Measurements from ENCODE around the gene PNPLA5. TPM values are rescaled to one million over a fixed set of nuclear protein-coding genes. Genes with fewer than 3 reads are reported as not detected.

Gene PNPLA5
- total RNA-seq, 2 experiments from 2014 or later: 0.15 TPM; not detected in 1

GRCh38 chr22:43878079-43878795 is 13.6 kb downstream of the PNPLA5 start:
- no peak overlapping the region for H3K4me3 ChIP-seq (ENCODE audit: low read depth, low read length, poor library complexity, severe bottlenecking)
- POLR2A ChIA-PET: no interaction called here
- CTCF ChIA-PET (ENCODE audit: unreplicated experiment): no interaction called here
- no peak overlapping the region for H2AFZ ChIP-seq (ENCODE audit: low read length)
- no peaks in the 10 kb centered on the region for H3K4me1 ChIP-seq (ENCODE audit: insufficient read depth, low read length, poor library complexity, severe bottlenecking)
- no peaks in the 10 kb centered on the region for H3K9me2 ChIP-seq (ENCODE audit: insufficient read depth, low read length)
- intact Hi-C loops (cut with micrococcal nuclease; ENCODE audit: unreplicated experiment): no loop called here
- no peaks in the 10 kb centered on the region for H3K79me2 ChIP-seq (ENCODE audit: insufficient read depth, low read depth, low read length)
- no TSS peak for BruUV-seq (replicated peaks)
- H4K20me1 ChIP-seq (ENCODE audit: insufficient read depth, low read length): no peaks in the 10 kb centered on the region
- H3K9me3 ChIP-seq (ENCODE audit: low read length): no peaks in the 10 kb centered on the region
- no peak overlapping the region for H3K27ac ChIP-seq (ENCODE audit: low read depth, low read length, poor library complexity, severe bottlenecking)
- no peak overlapping the region for H3K4me2 ChIP-seq (ENCODE audit: low read length)
- TF ChIP-seq, protein P1, sequence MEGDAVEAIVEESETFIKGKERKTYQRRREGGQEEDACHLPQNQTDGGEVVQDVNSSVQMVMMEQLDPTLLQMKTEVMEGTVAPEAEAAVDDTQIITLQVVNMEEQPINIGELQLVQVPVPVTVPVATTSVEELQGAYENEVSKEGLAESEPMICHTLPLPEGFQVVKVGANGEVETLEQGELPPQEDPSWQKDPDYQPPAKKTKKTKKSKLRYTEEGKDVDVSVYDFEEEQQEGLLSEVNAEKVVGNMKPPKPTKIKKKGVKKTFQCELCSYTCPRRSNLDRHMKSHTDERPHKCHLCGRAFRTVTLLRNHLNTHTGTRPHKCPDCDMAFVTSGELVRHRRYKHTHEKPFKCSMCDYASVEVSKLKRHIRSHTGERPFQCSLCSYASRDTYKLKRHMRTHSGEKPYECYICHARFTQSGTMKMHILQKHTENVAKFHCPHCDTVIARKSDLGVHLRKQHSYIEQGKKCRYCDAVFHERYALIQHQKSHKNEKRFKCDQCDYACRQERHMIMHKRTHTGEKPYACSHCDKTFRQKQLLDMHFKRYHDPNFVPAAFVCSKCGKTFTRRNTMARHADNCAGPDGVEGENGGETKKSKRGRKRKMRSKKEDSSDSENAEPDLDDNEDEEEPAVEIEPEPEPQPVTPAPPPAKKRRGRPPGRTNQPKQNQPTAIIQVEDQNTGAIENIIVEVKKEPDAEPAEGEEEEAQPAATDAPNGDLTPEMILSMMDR (conservative IDR thresholded peaks at IDR 0.05; ENCODE audit: low read length): no peak
- no peak for TF ChIP-seq EZH2phosphoT487 (IDR thresholded peaks at IDR 0.05; ENCODE audit: borderline replicate concordance, low read depth, low read length)
- no peak for DNase-seq (ENCODE audit: low spot score)
- no peaks in the 10 kb centered on the region for H3K36me3 ChIP-seq (ENCODE audit: insufficient read depth, low read length)

DNA sequence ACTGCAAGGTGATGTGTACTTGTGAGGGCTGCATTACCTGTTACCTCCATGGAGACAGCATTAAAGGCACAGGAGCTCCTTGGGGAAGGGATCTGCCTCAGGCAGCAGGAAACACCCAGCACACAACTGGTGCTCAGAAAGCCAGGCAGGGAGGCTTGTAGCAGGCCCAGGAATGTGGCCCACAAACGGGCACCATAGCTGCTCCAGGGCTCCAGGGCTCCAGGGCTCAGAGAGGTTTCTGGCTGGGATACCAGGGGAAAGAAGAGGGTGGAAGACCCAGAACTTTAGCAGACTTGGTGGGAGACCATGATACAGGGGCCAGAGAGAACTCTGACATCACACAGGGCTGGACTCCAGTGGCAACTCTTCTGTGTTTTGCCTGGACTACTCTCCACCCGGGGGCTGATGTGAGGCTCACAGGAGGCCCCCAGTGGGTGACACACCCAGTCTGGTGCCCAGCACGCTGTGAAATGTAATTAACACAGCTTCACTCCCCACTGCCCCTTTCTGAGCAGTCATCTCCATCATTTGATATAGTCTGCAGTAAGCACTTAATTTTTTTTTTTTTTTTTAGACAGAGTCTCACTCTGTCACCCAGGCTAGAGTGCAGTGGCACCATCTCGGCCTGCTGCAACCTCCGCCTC is 14.8 kb downstream of the PNPLA5 start:
- intact Hi-C loops (cut with micrococcal nuclease; ENCODE audit: unreplicated experiment): no loop called here
- CTCF ChIA-PET (ENCODE audit: unreplicated experiment): no interaction called here
- no TSS peak for BruUV-seq (replicated peaks)

More for the DNA sequence above, 14.8 kb downstream of the PNPLA5 start:
- no peaks in the 10 kb centered on the region for H3K9me2 ChIP-seq (ENCODE audit: insufficient read depth, low read length)
- no peaks in the 10 kb centered on the region for H3K9me3 ChIP-seq (ENCODE audit: low read length)
- no peak overlapping the region for H3K27ac ChIP-seq (ENCODE audit: low read depth, low read length, poor library complexity, severe bottlenecking)
- H2AFZ ChIP-seq (ENCODE audit: low read length): no peak overlapping the region
- no peaks in the 10 kb centered on the region for H4K20me1 ChIP-seq (ENCODE audit: insufficient read depth, low read length)
- H3K79me2 ChIP-seq (ENCODE audit: insufficient read depth, low read depth, low read length): no peaks in the 10 kb centered on the region
- no peaks in the 10 kb centered on the region for H3K4me1 ChIP-seq (ENCODE audit: insufficient read depth, low read length, poor library complexity, severe bottlenecking)
- H3K4me2 ChIP-seq (ENCODE audit: low read length): no peak overlapping the region
- no peak overlapping the region for H3K4me3 ChIP-seq (ENCODE audit: low read depth, low read length, poor library complexity, severe bottlenecking)
- DNase-seq (ENCODE audit: low spot score): no peak
- no peak for TF ChIP-seq EZH2phosphoT487 (IDR thresholded peaks at IDR 0.05; ENCODE audit: borderline replicate concordance, low read depth, low read length)
- TF ChIP-seq, protein P1 (conservative IDR thresholded peaks at IDR 0.05; ENCODE audit: low read length): no peak
- POLR2A ChIA-PET: interaction anchor here (0.7 kb wide), 1 partner anchor 719 kb away, joined by 4 read pairs; no protein-coding TSS in a partner anchor
- no peaks in the 10 kb centered on the region for H3K36me3 ChIP-seq (ENCODE audit: insufficient read depth, low read length)

All from OCI-LY7 (cell line).